NOMO-1 treated with DMSO at 0.1 percent for 48 hours (cell line): ENCODE results near the gene CDH9.

Experiments
- DNase-seq: peaks from one replicate; lab custom pipeline; 2025; ENCODE audit not compliant: unreplicated experiment; lab: John Stamatoyannopoulos, UW

CDH9 gene, protein sequence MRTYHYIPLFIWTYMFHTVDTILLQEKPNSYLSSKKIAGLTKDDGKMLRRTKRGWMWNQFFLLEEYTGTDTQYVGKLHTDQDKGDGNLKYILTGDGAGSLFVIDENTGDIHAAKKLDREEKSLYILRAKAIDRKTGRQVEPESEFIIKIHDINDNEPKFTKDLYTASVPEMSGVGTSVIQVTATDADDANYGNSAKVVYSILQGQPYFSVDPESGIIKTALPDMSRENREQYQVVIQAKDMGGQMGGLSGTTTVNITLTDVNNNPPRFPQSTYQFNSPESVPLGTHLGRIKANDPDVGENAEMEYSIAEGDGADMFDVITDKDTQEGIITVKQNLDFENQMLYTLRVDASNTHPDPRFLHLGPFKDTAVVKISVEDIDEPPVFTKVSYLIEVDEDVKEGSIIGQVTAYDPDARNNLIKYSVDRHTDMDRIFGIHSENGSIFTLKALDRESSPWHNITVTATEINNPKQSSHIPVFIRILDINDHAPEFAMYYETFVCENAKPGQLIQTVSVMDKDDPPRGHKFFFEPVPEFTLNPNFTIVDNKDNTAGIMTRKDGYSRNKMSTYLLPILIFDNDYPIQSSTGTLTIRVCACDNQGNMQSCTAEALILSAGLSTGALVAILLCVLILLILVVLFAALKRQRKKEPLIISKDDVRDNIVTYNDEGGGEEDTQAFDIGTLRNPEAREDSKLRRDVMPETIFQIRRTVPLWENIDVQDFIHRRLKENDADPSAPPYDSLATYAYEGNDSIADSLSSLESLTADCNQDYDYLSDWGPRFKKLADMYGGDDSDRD

DNA sequence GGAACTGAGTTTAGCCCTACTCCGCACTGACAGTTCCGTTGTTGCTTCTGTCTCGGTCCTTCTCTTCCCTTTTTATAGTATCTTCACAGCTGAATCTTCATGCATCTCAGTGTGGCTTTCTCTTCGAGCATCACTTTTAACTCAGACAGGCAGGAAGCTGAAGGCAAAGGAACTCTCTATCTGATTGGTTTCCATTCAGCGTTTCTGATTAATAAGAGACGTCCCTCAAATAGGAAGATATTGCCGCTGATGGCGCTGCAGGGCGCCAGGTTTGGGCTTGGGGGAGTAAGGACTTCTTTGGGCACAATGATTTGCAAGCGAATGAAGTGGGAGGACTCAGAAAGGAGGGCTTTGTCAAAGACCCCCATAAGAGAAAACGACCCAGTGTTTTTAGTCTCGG lies at the start of gene CDH9:
Gene CDH9, minus strand, starts transcription at position 111 of the 400 bp plus-strand sequence. CDS start 50,253 bp downstream, outside the sequence.
- DNase-seq: no peak

- DNase-seq: no peak
Observed at GRCh38 chr5:27087747-27088146, 49.4 kb upstream of the CDH9 start.

GRCh38 chr5:27083449-27084415 lies 45.3 kb upstream of the CDH9 start:
- no peak for DNase-seq

DNA sequence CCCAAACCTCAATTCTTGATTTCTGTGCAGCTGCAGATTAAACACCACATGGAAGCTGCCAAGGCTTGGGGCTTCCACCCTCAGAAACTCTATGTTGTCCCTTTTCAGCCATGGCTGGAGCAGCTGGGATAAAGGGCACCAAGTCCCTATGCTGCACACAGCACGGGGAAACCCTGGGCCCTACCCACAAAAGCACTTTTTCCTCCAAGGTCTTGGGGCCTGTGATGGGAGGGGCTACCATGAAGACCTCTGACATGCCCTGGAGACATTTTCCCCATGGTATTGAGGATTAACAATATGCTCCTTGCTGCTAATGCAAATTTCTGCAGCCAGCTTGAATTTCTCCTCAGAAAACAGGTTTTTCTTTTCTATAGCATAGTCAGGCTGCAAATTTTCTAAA lies 41.8 kb upstream of the CDH9 start:
- DNase-seq: no peak

DNA sequence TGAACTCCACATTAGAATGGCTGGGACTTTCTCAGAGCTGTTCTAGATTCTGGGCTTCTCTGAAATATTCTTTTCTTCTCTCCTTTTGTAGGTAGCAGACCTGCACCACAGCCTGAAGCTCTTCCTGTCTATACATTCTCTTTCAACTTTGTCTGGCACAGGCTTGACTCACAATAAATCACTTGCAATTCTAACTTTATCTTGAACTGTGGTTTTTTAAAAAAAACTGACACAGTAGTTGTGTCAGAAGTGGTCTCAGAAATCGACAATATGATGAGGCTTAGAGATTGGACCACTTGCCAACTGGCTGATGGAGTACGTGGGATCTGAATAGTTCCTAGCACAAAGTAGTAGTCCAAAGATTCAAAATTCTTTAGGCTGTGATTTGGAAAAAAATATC lies 24.1 kb upstream of the CDH9 start:
- DNase-seq: no peak

DNA sequence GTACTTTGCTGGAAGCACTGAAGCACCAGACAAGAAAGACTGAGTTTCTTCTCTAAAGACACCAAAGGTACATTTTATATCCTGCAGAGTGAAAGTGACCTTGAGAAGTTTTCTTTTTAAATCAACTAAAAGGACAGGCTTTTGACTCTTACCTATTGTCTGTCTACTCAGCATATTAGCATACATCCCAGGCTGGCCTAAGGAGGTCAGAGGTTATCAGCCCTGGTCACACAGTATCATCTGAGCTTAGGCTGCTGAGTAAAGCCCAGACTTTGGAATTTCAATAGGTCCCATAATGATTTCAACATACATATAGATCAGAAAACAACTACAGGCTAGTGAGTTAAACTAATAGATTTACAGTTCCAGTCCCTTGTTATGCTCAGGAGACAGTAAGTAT lies 10.1 kb upstream of the CDH9 start:
- no peak for DNase-seq

- no peak for DNase-seq
Observed at GRCh38 chr5:27041372-27041771, 3.0 kb upstream of the CDH9 start.

- no peak for DNase-seq
Observed at GRCh38 chr5:27034565-27034964, 3.8 kb downstream of the CDH9 start.

- no peak for DNase-seq
Observed at GRCh38 chr5:27026801-27027200, 11.6 kb downstream of the CDH9 start.

GRCh38 chr5:27026063-27026462 lies 12.3 kb downstream of the CDH9 start:
- DNase-seq: no peak

DNA sequence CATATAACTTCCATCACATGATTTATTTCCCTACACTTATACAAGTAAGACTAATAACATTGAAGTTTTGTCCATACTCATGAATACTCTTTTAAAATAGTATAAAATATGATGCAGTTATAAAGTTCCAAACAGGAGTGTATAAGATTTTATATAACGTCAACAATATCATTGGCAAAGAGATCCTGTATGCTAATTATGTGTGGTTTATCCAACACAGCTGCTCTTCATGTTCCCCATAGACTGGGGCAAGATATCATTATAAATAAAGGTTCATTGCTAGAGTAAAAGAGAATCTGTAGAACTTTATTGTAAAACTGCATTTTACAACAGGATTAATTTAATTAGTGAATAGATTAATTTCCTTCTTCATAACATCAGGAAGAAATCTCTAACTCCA lies 16.9 kb downstream of the CDH9 start:
- DNase-seq: no peak

DNA sequence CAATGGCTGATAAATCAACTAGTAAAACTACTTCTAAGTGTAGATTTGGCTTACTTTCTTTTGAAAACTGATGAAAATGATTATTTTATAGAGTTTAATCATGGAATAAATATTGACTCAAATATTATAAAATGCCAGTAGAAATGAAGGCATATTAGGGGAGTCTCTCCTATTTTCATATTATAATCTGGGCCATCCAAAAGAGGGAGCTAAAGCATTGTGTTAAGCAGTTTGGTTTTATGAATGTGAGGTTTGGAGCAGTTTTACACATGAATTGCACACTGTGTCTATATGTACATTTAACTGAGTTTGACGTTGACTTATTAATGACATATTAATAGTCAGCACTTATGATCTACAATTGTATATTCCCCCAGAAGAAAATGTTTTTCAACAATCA lies 17.4 kb downstream of the CDH9 start:
- peak; percentile 56 for DNase-seq

DNA sequence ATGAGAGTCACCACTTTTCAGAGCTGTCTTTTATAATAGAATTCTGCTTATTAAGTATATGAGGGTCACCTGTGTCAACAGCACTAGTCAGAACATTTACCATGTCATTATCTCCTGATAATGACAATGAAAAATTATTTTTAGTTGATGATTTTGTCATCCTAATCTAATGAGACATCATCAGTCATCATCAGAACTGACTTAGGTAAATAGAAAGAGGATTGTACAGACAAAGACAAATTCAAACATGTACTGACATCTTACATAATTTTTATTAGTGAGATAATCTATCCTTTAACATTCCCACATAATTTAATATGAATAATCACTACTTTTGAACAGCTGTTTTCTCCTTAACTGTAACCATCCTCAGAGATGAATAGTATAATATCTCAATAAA lies 22.6 kb downstream of the CDH9 start:
- DNase-seq: no peak

DNA sequence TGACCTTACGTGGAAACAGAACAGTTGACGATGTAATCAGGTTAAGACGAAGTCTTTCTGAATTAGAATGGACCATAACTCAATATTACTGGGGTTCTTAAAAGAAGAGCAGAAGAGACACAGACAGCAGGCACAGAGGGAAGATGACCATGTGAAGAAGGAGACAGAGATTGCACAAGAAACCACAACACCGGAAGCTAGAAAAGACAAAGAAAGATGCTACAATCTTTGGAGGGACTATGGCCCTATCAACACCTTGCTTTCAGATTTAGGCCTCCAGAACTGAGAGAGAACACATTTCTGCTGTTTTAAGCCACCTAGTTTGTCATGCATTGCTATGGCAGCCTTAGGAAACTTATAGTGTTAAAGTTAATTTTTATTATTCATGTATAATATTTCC lies 27.1 kb downstream of the CDH9 start:
- peak; percentile 74 for DNase-seq

- DNase-seq: no peak
Observed at GRCh38 chr5:27010646-27011045, 27.7 kb downstream of the CDH9 start.

GRCh38 chr5:27009540-27009915 lies 28.9 kb downstream of the CDH9 start:
- no peak for DNase-seq

GRCh38 chr5:27008604-27009539 lies 29.5 kb downstream of the CDH9 start:
- no peak for DNase-seq

GRCh38 chr5:27007121-27007520 lies 31.3 kb downstream of the CDH9 start:
- DNase-seq: no peak

DNA sequence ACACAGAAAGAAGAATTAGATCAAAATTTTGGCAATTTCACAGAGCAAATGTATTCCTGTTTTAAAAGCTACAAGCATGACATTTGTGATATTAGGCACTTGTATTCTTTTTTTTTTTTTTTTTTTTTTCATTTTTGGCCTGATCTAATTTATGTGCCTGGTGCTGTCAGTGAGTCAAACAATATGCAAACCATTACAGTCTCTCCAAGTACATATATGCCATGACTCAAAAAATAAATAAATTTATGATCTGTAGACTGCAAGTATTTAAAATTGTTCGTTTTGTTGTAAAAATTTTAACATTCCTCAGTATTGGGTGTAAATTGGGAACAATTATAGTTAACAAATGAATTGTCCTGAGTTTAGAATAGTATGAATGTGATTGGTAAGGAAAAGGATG lies 51.4 kb downstream of the CDH9 start:
- no peak for DNase-seq

DNA sequence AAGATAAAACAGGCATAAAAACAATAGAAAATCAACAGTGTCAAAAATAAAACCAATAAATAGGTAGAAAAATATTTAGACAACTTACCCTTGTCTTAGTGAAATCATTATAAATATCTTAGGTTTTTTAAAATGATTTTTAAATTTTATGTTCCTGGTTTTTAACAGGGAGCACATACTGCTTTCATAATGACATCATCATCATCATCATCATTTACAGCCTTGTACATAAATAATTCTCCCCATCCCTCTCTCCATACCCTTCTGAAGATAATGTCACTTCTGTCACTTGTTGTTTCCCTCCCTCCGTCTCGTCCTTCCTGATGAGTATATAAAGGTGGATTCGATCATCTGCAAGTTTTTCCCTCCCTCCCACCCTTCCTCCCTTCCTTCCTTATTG lies 56.6 kb downstream of the CDH9 start:
- no peak for DNase-seq
